NCI-H446 treated with DMSO at 0.1 percent for 48 hours (cell line): Measurements from ENCODE around the gene SETD2.
"Not testable (repeated sequence)": the region's sequence is repeated elsewhere in the genome, so short reads cannot be mapped to it uniquely, and the experiment has no call there.

Experiments used
- DNase-seq: peaks from one replicate; lab custom pipeline; 2025; lab: John Stamatoyannopoulos, UW

SETD2 gene

GRCh38 chr3:47034868-47035489 is 128.9 kb downstream of the SETD2 start:
- DNase-seq = no peak

GRCh38 chr3:47031041-47031440 is 132.9 kb downstream of the SETD2 start:
- DNase-seq = not testable (repeated sequence)

- DNase-seq = no peak
Observed at GRCh38 chr3:47028667-47029066, 135.2 kb downstream of the SETD2 start.

- DNase-seq = no peak
Observed at GRCh38 chr3:47028146-47028545, 135.8 kb downstream of the SETD2 start.

- DNase-seq = not testable (repeated sequence)
Observed at GRCh38 chr3:47026432-47026831, 137.5 kb downstream of the SETD2 start.

GRCh38 chr3:47024932-47025331 is 139.0 kb downstream of the SETD2 start:
- no peak for DNase-seq

- no peak for DNase-seq
Observed at GRCh38 chr3:47022641-47023071, 141.3 kb downstream of the SETD2 start.

GRCh38 chr3:47020311-47020710 is 143.6 kb downstream of the SETD2 start:
- no peak for DNase-seq

- no peak for DNase-seq
Observed at GRCh38 chr3:47019201-47019600, 144.7 kb downstream of the SETD2 start.

GRCh38 chr3:47018269-47018611 is 145.7 kb downstream of the SETD2 start:
- DNase-seq = no peak

- DNase-seq = no peak
Observed at GRCh38 chr3:47017504-47018268, 146.2 kb downstream of the SETD2 start.

- DNase-seq = no peak
Observed at GRCh38 chr3:47016934-47017435, 146.9 kb downstream of the SETD2 start.

- DNase-seq = no peak
Observed at GRCh38 chr3:47016086-47016933, 147.6 kb downstream of the SETD2 start.

- no peak for DNase-seq
Observed at GRCh38 chr3:47015151-47015550, 148.8 kb downstream of the SETD2 start.

- DNase-seq = no peak
Observed at GRCh38 chr3:47014036-47014435, 149.9 kb downstream of the SETD2 start.

- no peak for DNase-seq
Observed at GRCh38 chr3:47013231-47013630, 150.7 kb downstream of the SETD2 start.

GRCh38 chr3:47012342-47013230 is 151.3 kb downstream of the SETD2 start:
- DNase-seq = no peak

GRCh38 chr3:47011371-47011770 is 152.5 kb downstream of the SETD2 start:
- DNase-seq = no peak

- no peak for DNase-seq
Observed at GRCh38 chr3:47010910-47011309, 153.0 kb downstream of the SETD2 start.

- no peak for DNase-seq
Observed at GRCh38 chr3:47010111-47010712, 153.7 kb downstream of the SETD2 start.
